HepG2 (cell line): Measurements from ENCODE around the gene CAPZA1. TPM values are rescaled to one million over a fixed set of nuclear protein-coding genes. Genes with fewer than 3 reads are reported as not detected.

ENCODE experiments used
- ETV6 ChIP-seq: sonication (generic); formaldehyde crosslinking; conservative IDR thresholded peaks from 2 replicates; pipeline ENCODE4 v1.4.0; 2020; ENCODE audit warnings: missing genetic modification reagents
- GABPA ChIP-seq, 2 experiments: IDR thresholded peaks; 2 replicates each; pipeline ENCODE4 v1.6.1; 2011 to 2016; ENCODE audit warnings: low read depth in 2 of 2, low read length in 1 of 2, missing biosample characterization in 1 of 2, missing genetic modification characterization in 1 of 2
- GATA4 ChIP-seq: sonication (generic); IDR thresholded peaks from 2 replicates; pipeline ENCODE4 v1.6.1; 2016; ENCODE audit warnings: antibody characterized with exemption, low read depth, borderline replicate concordance
- HMGA1 ChIP-seq: sonication (generic); formaldehyde crosslinking; conservative IDR thresholded peaks from 2 replicates; pipeline ENCODE4 v1.4.0; 2020; ENCODE audit warnings: missing genetic modification reagents
- KMT2A ChIP-seq: sonication (generic); formaldehyde crosslinking; IDR thresholded peaks from 2 replicates; pipeline ENCODE4 v1.4.0; 2020; ENCODE audit warnings: missing genetic modification reagents
- NFKBIZ ChIP-seq: IDR thresholded peaks from 2 replicates; pipeline ENCODE4 v1.6.1; 2018; ENCODE audit warnings: missing genetic modification reagents, missing compliant biosample characterization
- SKI ChIP-seq: fragments of 450-650 bp; IDR thresholded peaks from one replicate; pipeline ENCODE4 v1.6.1; 2018; ENCODE audit warnings: mild to moderate bottlenecking; ENCODE audit not compliant: partially characterized antibody
- SRSF4 ChIP-seq: fragments of 200-400 bp; formaldehyde crosslinking; IDR thresholded peaks from one replicate; pipeline ENCODE4 v1.6.1; 2018; ENCODE audit warnings: mild to moderate bottlenecking, low read depth, low read length, moderate library complexity; ENCODE audit not compliant: poor library complexity, severe bottlenecking
- TMF1 ChIP-seq: sonication (generic); formaldehyde crosslinking; IDR thresholded peaks from 2 replicates; pipeline ENCODE4 v1.8.1; 2022; ENCODE audit warnings: low read depth, missing genetic modification reagents
- ZBTB38 ChIP-seq: sonication (generic); formaldehyde crosslinking; IDR thresholded peaks from 2 replicates; pipeline ENCODE4 v1.5.1; 2020; ENCODE audit warnings: mild to moderate bottlenecking, missing genetic modification reagents
- ZNF543 ChIP-seq: sonication (generic); formaldehyde crosslinking; IDR thresholded peaks from 2 replicates; pipeline ENCODE4 v1.4.0; 2020; ENCODE audit warnings: mild to moderate bottlenecking, missing genetic modification reagents
- ZNF660 ChIP-seq: sonication (generic); formaldehyde crosslinking; IDR thresholded peaks from 2 replicates; pipeline ENCODE4 v1.5.1; 2020; ENCODE audit warnings: mild to moderate bottlenecking, low read depth, missing genetic modification reagents, borderline replicate concordance
- polyA plus RNA-seq, 8 experiments: library from polyadenylated mRNA; depleted of rRNA in 3 of 8; stranded (reverse) in 7 of 8; unstranded in 1 of 8; fragments of >200 nt; fragmentation: Illumina TruSeq in 4 of 8; extraction: Trizol in 4 of 8; gene quantifications; 2 replicates each; pipeline versions ENCODE4 v1.2.1 to v1.2.3, GENCODE V29; 2011 to 2016; ENCODE audit warnings: low read depth in 4 of 8, missing spikeins in 1 of 8, mixed read lengths in 1 of 8; ENCODE audit not compliant: insufficient read depth in 1 of 8
- total RNA-seq, 5 experiments: library from RNA; depleted of rRNA; stranded (reverse); fragments of >200 nt; fragmentation: Illumina TruSeq; extraction: Trizol; gene quantifications; 2 replicates each; pipeline ENCODE4 v1.2.3, GENCODE V29; 2016; ENCODE audit warnings: low read depth in 1 of 5
- TF ChIP-seq, protein P1 (sequence below): sonication (generic); formaldehyde crosslinking; IDR thresholded peaks from 2 replicates; pipeline ENCODE4 v1.5.0; 2020; ENCODE audit warnings: mild to moderate bottlenecking, missing genetic modification reagents, borderline replicate concordance
- TF ChIP-seq, protein P2 (sequence below): sonication (generic); formaldehyde crosslinking; IDR thresholded peaks from 2 replicates; pipeline ENCODE4 v1.9.0; 2021; ENCODE audit warnings: missing genetic modification reagents, borderline replicate concordance
- TF ChIP-seq, protein P3 (sequence below): sonication (generic); formaldehyde crosslinking; IDR thresholded peaks from 2 replicates; pipeline ENCODE4 v1.4.0; 2020; ENCODE audit warnings: missing genetic modification reagents
- TF ChIP-seq, protein P4 (sequence below): sonication (generic); formaldehyde crosslinking; IDR thresholded peaks from 2 replicates; pipeline ENCODE4 v1.5.0; 2020; ENCODE audit warnings: missing genetic modification reagents

The CAPZA1 gene
- total and polyA plus RNA-seq, 2 of the 13 experiments (the other 11 are each of a cell fraction or from before 2014, with no cell fraction given), result 67.0 to 117 TPM

DNA sequence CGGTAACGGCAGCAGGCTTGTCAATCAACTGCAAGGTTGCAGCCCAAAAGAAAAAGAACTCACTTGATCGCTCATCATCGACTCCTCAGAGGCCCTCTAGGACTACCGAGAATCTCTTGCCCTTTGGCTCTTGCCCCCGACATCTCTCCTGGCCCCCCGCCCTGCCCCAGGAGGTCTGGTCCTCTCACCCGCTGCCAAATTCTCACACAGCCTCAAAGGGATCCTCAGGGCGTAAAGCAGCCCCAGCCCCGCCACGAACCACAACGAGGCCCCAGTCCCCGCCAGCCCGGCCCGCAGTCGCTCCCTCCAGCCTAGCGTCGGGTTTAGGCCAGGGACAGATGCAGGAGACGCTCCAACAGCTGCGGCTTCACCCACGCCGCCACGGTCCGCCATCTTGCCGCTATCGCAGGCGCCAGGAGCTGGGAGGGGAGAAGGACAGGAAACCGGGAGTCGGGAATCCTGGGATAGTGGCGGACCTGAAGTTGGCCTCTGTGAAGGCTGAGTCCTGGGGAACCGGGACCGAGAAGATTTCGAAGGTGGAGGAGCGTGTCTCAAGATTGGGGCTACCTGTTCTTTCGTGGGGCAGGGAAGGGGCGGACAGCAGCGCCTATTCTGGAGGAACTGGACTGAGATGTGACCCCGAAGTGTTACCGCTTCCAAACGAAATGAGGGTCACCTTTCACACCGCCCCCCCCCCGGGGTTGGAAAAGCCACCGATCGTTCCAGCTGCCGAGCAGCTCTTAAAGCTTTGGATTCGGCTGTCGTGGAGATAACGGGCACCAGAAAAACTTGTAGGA, 713 bp upstream of the CAPZA1 start, which contains the start of gene ST7L (continued):
- TF ChIP-seq, protein P1, sequence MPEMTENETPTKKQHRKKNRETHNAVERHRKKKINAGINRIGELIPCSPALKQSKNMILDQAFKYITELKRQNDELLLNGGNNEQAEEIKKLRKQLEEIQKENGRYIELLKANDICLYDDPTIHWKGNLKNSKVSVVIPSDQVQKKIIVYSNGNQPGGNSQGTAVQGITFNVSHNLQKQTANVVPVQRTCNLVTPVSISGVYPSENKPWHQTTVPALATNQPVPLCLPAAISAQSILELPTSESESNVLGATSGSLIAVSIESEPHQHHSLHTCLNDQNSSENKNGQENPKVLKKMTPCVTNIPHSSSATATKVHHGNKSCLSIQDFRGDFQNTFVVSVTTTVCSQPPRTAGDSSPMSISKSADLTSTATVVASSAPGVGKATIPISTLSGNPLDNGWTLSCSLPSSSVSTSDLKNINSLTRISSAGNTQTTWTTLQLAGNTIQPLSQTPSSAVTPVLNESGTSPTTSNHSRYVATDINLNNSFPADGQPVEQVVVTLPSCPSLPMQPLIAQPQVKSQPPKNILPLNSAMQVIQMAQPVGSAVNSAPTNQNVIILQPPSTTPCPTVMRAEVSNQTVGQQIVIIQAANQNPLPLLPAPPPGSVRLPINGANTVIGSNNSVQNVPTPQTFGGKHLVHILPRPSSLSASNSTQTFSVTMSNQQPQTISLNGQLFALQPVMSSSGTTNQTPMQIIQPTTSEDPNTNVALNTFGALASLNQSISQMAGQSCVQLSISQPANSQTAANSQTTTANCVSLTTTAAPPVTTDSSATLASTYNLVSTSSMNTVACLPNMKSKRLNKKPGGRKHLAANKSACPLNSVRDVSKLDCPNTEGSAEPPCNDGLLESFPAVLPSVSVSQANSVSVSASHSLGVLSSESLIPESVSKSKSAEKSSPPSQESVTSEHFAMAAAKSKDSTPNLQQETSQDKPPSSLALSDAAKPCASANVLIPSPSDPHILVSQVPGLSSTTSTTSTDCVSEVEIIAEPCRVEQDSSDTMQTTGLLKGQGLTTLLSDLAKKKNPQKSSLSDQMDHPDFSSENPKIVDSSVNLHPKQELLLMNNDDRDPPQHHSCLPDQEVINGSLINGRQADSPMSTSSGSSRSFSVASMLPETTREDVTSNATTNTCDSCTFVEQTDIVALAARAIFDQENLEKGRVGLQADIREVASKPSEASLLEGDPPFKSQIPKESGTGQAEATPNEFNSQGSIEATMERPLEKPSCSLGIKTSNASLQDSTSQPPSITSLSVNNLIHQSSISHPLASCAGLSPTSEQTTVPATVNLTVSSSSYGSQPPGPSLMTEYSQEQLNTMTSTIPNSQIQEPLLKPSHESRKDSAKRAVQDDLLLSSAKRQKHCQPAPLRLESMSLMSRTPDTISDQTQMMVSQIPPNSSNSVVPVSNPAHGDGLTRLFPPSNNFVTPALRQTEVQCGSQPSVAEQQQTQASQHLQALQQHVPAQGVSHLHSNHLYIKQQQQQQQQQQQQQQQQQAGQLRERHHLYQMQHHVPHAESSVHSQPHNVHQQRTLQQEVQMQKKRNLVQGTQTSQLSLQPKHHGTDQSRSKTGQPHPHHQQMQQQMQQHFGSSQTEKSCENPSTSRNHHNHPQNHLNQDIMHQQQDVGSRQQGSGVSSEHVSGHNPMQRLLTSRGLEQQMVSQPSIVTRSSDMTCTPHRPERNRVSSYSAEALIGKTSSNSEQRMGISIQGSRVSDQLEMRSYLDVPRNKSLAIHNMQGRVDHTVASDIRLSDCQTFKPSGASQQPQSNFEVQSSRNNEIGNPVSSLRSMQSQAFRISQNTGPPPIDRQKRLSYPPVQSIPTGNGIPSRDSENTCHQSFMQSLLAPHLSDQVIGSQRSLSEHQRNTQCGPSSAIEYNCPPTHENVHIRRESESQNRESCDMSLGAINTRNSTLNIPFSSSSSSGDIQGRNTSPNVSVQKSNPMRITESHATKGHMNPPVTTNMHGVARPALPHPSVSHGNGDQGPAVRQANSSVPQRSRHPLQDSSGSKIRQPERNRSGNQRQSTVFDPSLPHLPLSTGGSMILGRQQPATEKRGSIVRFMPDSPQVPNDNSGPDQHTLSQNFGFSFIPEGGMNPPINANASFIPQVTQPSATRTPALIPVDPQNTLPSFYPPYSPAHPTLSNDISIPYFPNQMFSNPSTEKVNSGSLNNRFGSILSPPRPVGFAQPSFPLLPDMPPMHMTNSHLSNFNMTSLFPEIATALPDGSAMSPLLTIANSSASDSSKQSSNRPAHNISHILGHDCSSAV (CRISPR knock-in tag), result no peak
- no peak for TF ChIP-seq SRSF4
- TF ChIP-seq, protein P2, sequence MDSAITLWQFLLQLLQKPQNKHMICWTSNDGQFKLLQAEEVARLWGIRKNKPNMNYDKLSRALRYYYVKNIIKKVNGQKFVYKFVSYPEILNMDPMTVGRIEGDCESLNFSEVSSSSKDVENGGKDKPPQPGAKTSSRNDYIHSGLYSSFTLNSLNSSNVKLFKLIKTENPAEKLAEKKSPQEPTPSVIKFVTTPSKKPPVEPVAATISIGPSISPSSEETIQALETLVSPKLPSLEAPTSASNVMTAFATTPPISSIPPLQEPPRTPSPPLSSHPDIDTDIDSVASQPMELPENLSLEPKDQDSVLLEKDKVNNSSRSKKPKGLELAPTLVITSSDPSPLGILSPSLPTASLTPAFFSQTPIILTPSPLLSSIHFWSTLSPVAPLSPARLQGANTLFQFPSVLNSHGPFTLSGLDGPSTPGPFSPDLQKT (CRISPR knock-in tag), result no peak
- 0 out of 2 replicates have a peak, but pooled peaks have one; percentile 48 for TF ChIP-seq NFKBIZ (CRISPR knock-in tag)
- peak; percentile 32; the same call in 1 of the 2 replicates for TF ChIP-seq GATA4
- peak; percentile 71 for TF ChIP-seq ZNF543 (CRISPR knock-in tag)
- TF ChIP-seq, protein P3, sequence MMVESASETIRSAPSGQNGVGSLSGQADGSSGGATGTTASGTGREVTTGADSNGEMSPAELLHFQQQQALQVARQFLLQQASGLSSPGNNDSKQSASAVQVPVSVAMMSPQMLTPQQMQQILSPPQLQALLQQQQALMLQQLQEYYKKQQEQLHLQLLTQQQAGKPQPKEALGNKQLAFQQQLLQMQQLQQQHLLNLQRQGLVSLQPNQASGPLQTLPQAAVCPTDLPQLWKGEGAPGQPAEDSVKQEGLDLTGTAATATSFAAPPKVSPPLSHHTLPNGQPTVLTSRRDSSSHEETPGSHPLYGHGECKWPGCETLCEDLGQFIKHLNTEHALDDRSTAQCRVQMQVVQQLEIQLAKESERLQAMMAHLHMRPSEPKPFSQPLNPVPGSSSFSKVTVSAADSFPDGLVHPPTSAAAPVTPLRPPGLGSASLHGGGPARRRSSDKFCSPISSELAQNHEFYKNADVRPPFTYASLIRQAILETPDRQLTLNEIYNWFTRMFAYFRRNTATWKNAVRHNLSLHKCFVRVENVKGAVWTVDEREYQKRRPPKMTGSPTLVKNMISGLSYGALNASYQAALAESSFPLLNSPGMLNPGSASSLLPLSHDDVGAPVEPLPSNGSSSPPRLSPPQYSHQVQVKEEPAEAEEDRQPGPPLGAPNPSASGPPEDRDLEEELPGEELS, result peak; percentile 30; the same call in 1 of the 2 replicates
- TF ChIP-seq HMGA1 (CRISPR knock-in tag), result no peak
- peak; percentile 87 for TF ChIP-seq TMF1 (CRISPR knock-in tag)
- TF ChIP-seq ETV6, result no peak
- TF ChIP-seq ZNF660 (CRISPR knock-in tag), result no peak
- TF ChIP-seq, protein P4, sequence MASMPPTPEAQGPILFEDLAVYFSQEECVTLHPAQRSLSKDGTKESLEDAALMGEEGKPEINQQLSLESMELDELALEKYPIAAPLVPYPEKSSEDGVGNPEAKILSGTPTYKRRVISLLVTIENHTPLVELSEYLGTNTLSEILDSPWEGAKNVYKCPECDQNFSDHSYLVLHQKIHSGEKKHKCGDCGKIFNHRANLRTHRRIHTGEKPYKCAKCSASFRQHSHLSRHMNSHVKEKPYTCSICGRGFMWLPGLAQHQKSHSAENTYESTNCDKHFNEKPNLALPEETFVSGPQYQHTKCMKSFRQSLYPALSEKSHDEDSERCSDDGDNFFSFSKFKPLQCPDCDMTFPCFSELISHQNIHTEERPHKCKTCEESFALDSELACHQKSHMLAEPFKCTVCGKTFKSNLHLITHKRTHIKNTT (CRISPR knock-in tag), result no peak
- TF ChIP-seq ZBTB38 (CRISPR knock-in tag), result peak; percentile 39; the same call in 1 of the 2 replicates
- TF ChIP-seq GABPA (IDR thresholded peaks at IDR 0.05; ENCODE audit: low read depth, low read length), result peak; percentile 63
- TF ChIP-seq GABPA (CRISPR knock-in tag; IDR thresholded peaks at IDR 0.05; ENCODE audit: low read depth), result peak; percentile 85
- peak; percentile 89 for TF ChIP-seq KMT2A (CRISPR knock-in tag)
- TF ChIP-seq SKI, result no peak
